ENCODE data around the gene ZFHX3.

The ZFHX3 gene

DNA sequence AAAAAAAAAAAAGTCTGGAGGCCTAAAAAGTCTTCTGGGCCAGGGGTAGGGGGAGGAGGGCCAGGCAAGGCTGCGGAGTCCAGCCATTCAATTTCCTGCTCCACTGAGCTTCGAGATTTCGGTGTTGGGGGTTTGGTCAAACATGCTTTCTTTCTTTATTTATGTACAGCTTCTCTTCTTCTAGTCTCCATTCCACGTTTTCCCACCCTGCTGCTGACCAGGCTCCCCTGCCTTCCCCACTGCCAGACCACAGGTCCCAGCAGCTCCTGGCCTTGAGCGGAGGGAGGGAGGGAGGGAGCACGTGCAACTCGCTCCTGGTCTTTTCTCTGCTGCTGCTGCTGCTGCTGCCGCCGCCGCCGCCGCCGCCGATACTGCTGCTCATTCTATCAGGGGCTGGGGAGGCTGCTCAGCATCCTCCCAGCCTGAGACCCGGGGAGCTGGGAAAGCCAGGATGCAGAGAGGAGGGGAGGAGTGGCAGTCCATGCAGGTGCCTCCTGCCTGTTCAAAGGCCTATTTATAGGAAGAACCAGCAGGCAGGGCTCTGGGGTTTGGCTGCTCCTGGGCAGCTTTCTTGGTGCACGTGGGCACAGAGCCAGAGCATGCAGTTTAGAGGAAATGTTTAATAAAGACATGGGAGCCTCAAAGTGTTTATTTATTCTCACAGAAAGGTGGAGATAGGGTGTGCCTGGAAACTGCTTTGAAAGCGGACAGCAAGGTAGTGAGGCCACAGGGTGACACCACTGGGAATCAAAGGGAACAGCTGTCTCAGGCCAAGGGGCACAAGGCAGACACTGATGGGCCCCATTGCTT lies 23.4 kb upstream of the ZFHX3 start:
- peak in 1 of 2 donors; percentile 87 for DNase-seq
- intact Hi-C loops (cut with DNase I; ENCODE audit: low total_unique reads) = loop anchor here (2.0 kb wide), 1 partner anchor 21 kb away; no protein-coding TSS in a partner anchor
- Histone ChIP-seq H3K4me3 (peak overlapping the region; percentile 37 to 45), H3K9me3 (no peaks in the 10 kb centered on the region), H3K27me3 (no peaks in the 10 kb centered on the region), H3K36me3 (no peaks in the 10 kb centered on the region), H3K4me1 (peaks cover 6 to 81% (median 52%) of the 10 kb centered on the region in 4 donors), H3K27ac (peak overlapping the region; percentile 99)
- no peak for TF ChIP-seq CTCF (IDR thresholded peaks at IDR 0.05)

DNA sequence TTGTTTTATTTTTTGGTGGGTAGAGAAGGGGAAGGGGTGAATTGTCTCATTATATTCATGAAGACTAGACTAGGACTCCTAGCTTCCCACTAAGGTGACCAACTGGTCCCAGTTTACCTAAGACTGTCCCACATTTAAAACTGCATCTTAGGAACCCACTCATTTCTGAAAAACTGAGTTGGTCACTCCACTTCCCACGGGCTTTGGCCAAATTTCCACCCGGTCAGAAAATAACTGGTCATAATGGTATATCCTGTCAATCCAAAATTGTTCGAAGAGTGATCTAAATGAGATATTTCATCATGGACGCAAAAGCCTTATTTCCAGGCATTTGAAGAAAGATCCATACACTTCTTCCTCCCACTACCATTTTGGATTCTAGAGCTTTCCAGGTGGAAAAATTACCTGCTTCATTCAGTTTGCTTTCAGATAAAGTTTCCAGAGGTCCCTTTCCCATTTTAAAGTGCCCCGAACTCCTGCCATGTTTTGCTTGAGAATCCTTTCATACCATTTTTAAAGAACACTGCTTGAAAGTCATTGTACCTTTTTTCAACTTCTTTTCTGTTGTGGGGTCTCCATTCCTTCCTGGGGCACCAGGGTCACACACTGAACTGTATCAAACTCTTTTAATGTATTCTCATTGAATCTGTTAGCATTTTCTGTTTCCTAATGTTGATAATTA lies 21.8 kb upstream of the ZFHX3 start:
- no peaks in the 10 kb centered on the region for H3K36me3 ChIP-seq
- no peak for TF ChIP-seq CTCF (IDR thresholded peaks at IDR 0.05)
- no peaks in the 10 kb centered on the region for H3K9me3 ChIP-seq
- peak overlapping the region; percentile 37 to 45 for H3K4me3 ChIP-seq
- intact Hi-C loops (cut with DNase I; ENCODE audit: low total_unique reads) = loop anchor here (2.0 to 10.0 kb wide), 3 partner anchors 23 to 285 kb away; no protein-coding TSS in a partner anchor
- H3K27ac ChIP-seq = peak overlapping the region; percentile 99
- DNase-seq = peak in 1 of 2 donors; percentile 46
- peaks cover 6 to 90% (median 59%) of the 10 kb centered on the region in 4 donors for H3K4me1 ChIP-seq
- no peaks in the 10 kb centered on the region for H3K27me3 ChIP-seq

GRCh38 chr16:73068541-73069401 lies 20.8 kb upstream of the ZFHX3 start:
- Histone ChIP-seq H3K36me3 (no peaks in the 10 kb centered on the region), H3K27ac (peak overlapping the region; percentile 99), H3K9me3 (no peaks in the 10 kb centered on the region), H3K4me3 (peak overlapping the region; percentile 1 to 19), H3K4me1 (peaks cover 6 to 93% (median 64%) of the 10 kb centered on the region in 4 donors), H3K27me3 (no peaks in the 10 kb centered on the region)
- peak in 1 of 2 experiments; percentile 33 for TF ChIP-seq CTCF (IDR thresholded peaks at IDR 0.05)
- intact Hi-C loops (cut with DNase I; ENCODE audit: low total_unique reads) = loop anchor here (5.0 to 10.0 kb wide), 2 partner anchors 221 to 284 kb away; no protein-coding TSS in a partner anchor
- DNase-seq = peak; percentile 94 to 96

DNA sequence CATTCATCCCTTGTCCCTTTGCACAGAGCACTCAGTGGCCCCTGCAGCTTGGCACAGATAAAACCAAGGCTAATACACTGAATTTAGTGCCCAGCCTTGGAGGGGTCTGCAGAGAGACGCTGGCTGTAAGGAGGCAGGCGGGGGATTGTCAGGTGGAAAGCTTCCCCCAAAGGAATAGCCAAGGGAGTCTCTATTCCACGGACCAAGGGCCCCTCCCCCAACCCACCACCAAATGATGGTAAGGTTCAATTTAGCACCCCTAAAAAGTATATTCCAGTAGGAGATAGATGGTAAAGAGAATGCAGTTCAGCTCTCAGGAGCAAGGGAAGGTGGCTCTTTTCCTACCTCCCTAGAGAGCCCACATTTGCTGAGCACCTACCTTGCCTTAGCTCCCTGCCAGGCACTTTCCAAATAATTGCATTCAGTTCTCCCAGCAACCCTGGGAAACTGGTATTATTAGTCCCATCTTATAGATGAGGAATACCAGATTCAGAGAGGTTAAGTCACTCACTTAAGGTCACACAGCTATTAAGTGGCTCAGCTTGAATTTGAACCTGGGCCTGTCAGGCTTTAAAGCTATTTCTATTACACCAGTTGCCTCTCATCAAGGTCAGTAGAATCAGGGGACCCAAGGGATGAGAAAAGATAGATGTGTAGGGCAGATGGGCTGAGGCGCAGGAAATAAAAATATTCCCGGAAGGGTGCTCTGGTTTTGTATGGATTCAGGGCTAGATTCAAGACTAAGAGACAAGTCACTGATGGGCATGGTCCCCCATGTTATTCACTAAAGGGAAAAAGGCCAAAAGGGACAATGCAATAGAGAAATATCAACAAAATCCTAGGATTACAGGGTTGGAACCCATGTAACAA lies 20.0 kb upstream of the ZFHX3 start:
- no peaks in the 10 kb centered on the region for H3K9me3 ChIP-seq
- peak in 1 of 2 donors; percentile 65 for DNase-seq
- H3K27ac ChIP-seq = peak overlapping the region; percentile 99
- peaks cover 6 to 93% (median 66%) of the 10 kb centered on the region in 4 donors for H3K4me1 ChIP-seq
- no peak for TF ChIP-seq CTCF (IDR thresholded peaks at IDR 0.05)
- no peaks in the 10 kb centered on the region for H3K36me3 ChIP-seq
- intact Hi-C loops (cut with DNase I; ENCODE audit: low total_unique reads) = loop anchor here (5.0 to 10.0 kb wide), 2 partner anchors 221 to 283 kb away; no protein-coding TSS in a partner anchor
- no peak overlapping the region for H3K4me3 ChIP-seq
- no peaks in the 10 kb centered on the region for H3K27me3 ChIP-seq
